Mammary epithelial cell (primary cell): ENCODE results near the gene RDH13.

Experiments used
- CTCF ChIP-seq, 2 donors: IDR thresholded peaks in 1 of 2; conservative IDR thresholded peaks in 1 of 2; 2 replicates each; pipeline ENCODE4 v1.5.1; 2011 to 2012; ENCODE audit warnings: inconsistent platforms in 2 of 2, low read length in 2 of 2, mild to moderate bottlenecking in 2 of 2, control low read depth in 1 of 2, low read depth in 1 of 2; ENCODE audit not compliant: insufficient read depth in 1 of 2; ENCODE audit errors: extremely low read depth in 1 of 2
- EZH2 ChIP-seq: IDR thresholded peaks from 2 replicates; pipeline ENCODE4 v1.6.1; 2012; ENCODE audit warnings: low read length, inconsistent platforms, borderline replicate concordance

- TF ChIP-seq EZH2 = no peak
- no peak for TF ChIP-seq CTCF (conservative IDR thresholded peaks at IDR 0.05 in 1 of 2, IDR thresholded peaks at IDR 0.05 in 1 of 2; ENCODE audit: extremely low read depth in 1 of 2, insufficient read depth in 1 of 2, low read depth in 1 of 2, low read length in 2 of 2)
Measured at GRCh38 chr19:55075371-55075998, 12.5 kb upstream of the RDH13 start, which contains the start of gene EPS8L1.
